GM12874 (cell line): ENCODE data around the gene PLXNB2.

Source experiments
- TF ChIP-seq, protein P1 (sequence below): IDR thresholded peaks from 2 replicates; pipeline ENCODE4 v1.5.1; 2011; ENCODE audit warnings: low read depth, mild to moderate bottlenecking, control low read depth, low read length, moderate library complexity; ENCODE audit not compliant: insufficient read depth

Gene PLXNB2

DNA sequence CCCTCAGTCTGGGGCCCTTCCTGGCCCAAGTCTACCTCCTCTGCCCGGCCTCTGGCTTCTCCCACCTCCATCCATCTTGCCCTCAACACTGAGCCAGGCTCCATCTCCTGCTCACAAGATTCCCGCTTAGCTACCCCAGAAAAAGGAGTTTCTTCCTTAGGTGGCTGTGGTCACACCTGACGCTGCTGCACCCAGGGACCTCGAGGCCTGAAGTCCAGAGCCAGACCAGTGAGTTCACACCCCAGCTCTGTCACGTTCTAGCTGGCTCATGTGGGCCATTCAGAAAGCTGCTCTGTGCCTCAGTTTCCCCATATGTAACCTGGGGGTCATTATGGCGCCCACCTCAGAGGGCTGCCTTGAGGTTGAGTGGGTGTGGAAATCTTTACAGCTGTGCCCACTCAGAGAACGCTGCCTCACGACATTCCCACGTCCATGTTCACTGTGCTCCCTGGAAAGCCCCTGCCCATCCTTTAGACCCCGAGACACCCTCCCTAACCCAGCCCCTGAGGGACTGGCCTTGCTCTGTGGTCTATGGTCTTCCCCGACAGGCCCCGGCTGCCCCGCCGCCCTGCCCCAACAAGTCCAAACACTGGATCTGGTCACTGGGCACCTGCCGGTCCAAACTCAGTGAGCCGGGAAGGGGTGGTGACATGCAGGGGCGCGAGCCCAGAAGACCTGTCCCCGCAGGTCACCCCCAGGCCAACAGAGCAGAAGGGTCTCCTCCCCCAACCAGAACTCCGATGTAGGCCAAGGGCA is 9.8 kb downstream of the PLXNB2 start:
- TF ChIP-seq, protein P1, sequence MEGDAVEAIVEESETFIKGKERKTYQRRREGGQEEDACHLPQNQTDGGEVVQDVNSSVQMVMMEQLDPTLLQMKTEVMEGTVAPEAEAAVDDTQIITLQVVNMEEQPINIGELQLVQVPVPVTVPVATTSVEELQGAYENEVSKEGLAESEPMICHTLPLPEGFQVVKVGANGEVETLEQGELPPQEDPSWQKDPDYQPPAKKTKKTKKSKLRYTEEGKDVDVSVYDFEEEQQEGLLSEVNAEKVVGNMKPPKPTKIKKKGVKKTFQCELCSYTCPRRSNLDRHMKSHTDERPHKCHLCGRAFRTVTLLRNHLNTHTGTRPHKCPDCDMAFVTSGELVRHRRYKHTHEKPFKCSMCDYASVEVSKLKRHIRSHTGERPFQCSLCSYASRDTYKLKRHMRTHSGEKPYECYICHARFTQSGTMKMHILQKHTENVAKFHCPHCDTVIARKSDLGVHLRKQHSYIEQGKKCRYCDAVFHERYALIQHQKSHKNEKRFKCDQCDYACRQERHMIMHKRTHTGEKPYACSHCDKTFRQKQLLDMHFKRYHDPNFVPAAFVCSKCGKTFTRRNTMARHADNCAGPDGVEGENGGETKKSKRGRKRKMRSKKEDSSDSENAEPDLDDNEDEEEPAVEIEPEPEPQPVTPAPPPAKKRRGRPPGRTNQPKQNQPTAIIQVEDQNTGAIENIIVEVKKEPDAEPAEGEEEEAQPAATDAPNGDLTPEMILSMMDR: no peak

DNA sequence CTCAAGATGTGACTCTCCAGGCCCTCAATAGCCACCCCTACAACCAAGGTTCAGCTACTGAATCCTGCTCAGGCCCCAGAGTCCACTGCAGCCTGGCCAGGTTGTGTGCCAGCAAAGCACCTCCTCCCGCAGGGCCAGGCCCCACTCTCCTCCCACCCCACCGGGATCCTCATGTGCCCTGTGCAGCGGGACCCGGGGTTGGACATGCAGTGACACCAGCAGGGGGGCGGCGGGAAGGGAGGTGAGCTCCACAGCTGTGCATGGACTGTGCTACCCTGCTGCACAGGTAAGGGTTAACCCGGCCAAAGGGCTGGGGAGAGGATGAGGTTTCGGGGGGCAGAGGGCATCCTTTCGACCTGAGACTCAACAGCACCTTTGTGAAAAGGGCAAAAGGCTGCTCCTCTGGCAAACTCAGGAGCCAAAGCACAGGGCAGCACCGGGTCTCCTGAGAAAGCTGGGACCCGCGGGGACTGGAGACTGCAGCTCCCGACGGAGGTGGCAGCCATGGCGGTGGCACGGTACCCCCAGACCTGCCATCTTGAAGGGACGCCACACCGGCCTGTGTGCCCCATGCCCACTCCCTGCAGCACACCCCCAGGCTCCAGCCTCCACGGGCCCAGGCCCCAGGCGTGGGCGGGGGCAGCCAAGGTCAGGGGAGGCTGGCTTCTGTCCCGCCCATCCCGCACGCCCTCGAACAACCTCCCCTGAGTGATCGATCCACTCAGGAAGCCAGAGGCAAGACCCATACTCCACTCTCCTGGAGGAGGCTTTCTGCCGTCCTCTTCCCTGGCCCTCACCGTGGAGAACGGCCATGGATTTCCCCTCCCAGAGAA is 10.6 kb downstream of the PLXNB2 start:
- TF ChIP-seq, protein P1: no peak

DNA sequence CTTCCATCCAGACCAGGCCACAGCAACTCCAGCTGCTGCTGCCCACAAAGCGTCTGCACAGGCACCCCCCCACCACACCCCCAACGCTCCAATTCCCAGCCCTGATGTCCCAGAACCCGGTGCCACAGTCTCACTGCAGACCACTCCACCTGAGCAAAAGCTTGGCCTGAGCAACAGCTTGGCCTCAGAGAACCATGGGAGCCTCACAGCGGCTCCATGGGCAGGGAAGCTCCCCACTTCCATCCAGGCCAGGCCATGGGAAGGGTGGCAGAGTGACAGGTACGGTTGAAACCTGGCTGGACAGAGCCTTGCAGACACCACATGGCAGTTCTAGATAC is 13.2 kb downstream of the PLXNB2 start:
- TF ChIP-seq, protein P1: no peak

DNA sequence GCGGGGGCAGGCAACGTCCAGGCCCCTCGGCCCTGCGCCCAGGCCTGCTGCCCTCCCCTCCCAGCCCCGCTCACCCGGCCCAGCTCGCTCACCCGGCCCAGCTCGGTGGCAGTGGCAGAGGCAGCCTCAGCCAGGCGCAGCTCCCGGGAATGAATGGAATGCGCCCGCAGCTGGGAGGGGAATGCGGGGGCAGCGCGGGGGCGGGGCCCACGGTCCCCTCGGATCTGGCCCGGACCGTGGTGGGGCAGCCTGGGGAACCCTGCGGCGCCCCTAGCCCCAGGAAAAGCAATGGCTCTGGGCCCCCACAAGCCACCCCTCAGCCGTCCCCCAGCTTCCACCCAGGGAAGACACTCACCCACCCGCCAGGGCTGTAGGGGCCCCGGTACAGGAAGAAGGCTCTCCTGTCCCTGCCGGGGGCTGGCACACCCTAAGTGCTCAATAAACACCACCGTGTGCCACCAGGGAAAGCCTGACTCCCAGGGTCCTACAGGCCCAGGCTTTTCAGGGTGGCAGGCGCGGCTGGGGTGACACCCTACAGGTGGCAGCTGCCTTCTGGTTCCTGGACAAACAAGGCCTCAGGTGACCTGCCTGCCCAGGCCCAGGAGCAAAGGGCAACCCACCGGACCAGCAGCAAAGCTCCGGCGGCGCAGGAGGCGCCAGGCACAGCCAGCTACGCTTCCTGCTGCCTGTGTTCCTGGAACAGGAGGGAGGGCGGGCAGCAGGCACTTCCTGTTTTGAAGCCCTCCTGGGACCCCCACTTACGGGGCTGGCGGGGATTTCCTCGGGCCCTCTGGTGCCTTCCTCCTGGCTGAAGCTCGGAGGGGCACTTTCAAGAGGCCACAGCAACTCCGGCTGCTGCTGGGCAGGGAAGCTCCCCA is 13.8 kb downstream of the PLXNB2 start:
- TF ChIP-seq, protein P1: no peak

DNA sequence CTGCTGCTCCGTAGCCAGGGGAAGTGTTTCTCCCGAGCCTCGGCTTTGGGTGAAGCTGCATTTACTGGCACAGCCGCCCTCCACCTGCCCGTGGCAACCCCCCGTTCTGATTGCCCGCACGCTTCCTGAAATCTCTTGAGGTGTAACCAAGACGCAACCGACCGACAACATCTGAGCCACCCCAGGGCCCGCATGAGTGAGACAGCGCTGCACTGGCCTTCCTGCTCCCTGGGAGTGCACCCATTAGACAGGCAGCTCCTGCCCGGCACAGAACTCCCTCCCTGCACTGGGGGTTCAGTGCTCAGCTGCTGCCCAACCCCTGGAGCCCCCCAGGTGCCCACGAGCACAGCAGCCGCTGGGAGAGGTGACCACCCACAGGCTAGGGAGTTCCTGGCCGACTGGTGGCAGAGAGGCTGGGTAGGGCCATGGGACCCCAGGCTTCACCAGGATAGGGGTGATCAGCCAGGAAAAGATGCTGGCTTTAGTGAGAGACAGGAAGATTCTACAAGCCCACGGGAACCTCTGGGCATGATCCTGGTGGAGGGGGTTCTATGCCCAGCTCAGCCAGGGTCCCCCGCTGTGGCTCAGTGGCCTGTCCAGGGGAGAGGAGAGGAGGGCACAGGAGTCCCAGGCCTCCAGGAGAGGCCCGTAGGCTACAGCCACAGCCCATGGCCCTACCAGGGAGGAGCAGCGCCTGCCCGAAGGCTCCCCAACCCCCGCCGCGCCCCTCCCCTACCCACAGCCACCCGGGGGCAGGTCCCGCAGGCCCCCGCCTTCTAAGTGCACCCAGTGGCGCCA is 14.6 kb downstream of the PLXNB2 start:
- TF ChIP-seq, protein P1: no peak

DNA sequence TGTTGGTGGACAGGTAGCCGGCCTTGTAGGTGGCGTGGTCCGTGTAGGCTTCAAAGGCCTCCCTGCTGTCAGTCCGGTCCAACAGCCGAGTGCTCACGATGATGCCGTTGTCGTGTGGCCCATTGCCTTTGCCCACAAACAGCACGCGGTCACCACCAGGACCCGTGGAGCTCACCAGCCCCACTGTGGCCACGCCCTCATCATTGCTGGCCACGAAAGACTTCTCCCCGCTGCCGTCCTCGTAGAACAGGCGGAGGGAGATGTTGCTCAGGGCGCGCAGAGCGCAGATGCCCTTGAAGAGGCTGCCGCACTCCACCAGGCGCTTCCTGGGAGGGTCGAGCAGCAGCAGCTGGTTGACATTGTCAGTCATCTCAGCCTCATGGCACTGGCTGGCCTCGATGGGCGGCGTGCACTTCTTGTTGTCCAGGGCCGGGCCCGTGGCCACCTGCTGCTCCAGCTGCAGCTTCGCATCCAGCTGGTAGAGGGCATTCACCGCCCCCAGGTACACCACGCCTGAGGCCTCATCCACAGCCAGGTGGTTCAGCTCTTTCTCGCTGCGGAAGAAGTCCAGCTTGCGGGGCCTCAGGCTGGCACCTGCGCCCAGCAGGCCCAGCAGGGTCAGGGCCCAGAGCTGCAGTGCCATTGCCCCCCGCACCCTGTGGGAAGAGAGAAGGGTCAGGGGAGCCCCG is 17.4 kb downstream of the PLXNB2 start:
- TF ChIP-seq, protein P1: no peak
